PC-3 (cell line): ENCODE measurements around the gene DAP3. TPM values are rescaled to one million over a fixed set of nuclear protein-coding genes. Genes with fewer than 3 reads are reported as not detected.

ENCODE experiments used
- ATAC-seq: fragments of 200-7000 bp; cut with Tn5 transposase; 2 replicates; pipeline ENCODE4 v1.9.1; 2020; ENCODE audit warnings: mild to moderate bottlenecking, moderate library complexity
- BruUV-seq: library from RNA; stranded (reverse); fragments of 400-500 nt; replicated peaks from 2 replicates; lab custom pipeline; 2021; lab: Mats Ljungman, UMichigan
- CTCF ChIA-PET: fragments of 300-600 bp; sonication (Branson Sonifier 250); formaldehyde crosslinking; loops from one replicate; lab custom pipeline; 2022; ENCODE audit warnings: antibody characterized with exemption; lab: Charles Lee
- POLR2A ChIA-PET: fragments of 300-600 bp; sonication (Branson Sonifier 250); formaldehyde crosslinking; loops from one replicate; lab custom pipeline; 2022; ENCODE audit warnings: antibody characterized with exemption; ENCODE audit not compliant: unreplicated experiment; lab: Charles Lee
- DNase-seq: peaks from one replicate; pipeline ENCODE4 v3.0.0-alpha.2; 2015
- H2AFZ ChIP-seq: fragments of 300-600 bp; sonication (generic); 2 replicates; pipeline ENCODE4 v1.6.0; 2016; ENCODE audit warnings: antibody characterized with exemption, low read length
- H3F3A ChIP-seq: fragments of 300-600 bp; sonication (generic); one replicate; pipeline ENCODE4 v1.6.0; 2017; ENCODE audit warnings: antibody characterized with exemption, low read length, control low read depth, mild to moderate bottlenecking; ENCODE audit not compliant: unreplicated experiment
- H3K27ac ChIP-seq: fragments of 300-600 bp; sonication (generic); 2 replicates; pipeline ENCODE4 v1.5.1; 2016; ENCODE audit warnings: mild to moderate bottlenecking, low read length
- H3K27me3 ChIP-seq: fragments of 300-600 bp; sonication (generic); 2 replicates; pipeline ENCODE4 v1.6.1; 2016; ENCODE audit warnings: low read length, mixed read lengths
- H3K36me3 ChIP-seq: fragments of 300-600 bp; sonication (generic); 2 replicates; pipeline ENCODE4 v1.6.1; 2016; ENCODE audit warnings: low read depth, mixed run types, low read length, mixed read lengths
- H3K4me1 ChIP-seq: fragments of 300-600 bp; sonication (generic); 2 replicates; pipeline ENCODE4 v1.5.1; 2016; ENCODE audit warnings: low read length; ENCODE audit not compliant: insufficient read depth
- H3K4me2 ChIP-seq: fragments of 300-600 bp; sonication (generic); 2 replicates; pipeline ENCODE4 v1.6.0; 2016; ENCODE audit warnings: low read length
- H3K4me3 ChIP-seq: fragments of 300-600 bp; sonication (generic); 2 replicates; pipeline ENCODE4 v1.5.1; 2016; ENCODE audit warnings: mild to moderate bottlenecking, low read length, mixed read lengths
- H3K79me2 ChIP-seq: fragments of 300-600 bp; sonication (generic); 2 replicates; pipeline ENCODE4 v1.6.1; 2017; ENCODE audit warnings: low read length, mixed read lengths
- H3K9ac ChIP-seq: fragments of 300-600 bp; sonication (generic); 2 replicates; pipeline ENCODE4 v1.6.0; 2016; ENCODE audit warnings: mild to moderate bottlenecking, low read length
- H3K9me2 ChIP-seq: fragments of 300-600 bp; sonication (generic); replicated peaks from 2 replicates; pipeline ENCODE4 v1.6.1; 2016; ENCODE audit warnings: mixed run types, low read length, mixed read lengths
- H3K9me3 ChIP-seq: fragments of 300-600 bp; sonication (generic); 2 replicates; pipeline ENCODE4 v1.6.1; 2016; ENCODE audit warnings: low read length, mixed read lengths
- H4K20me1 ChIP-seq: fragments of 300-600 bp; sonication (generic); 2 replicates; pipeline ENCODE4 v1.6.1; 2016; ENCODE audit warnings: low read length, mixed read lengths
- CTCF ChIP-seq: fragments of 300-600 bp; sonication (generic); conservative IDR thresholded peaks from 2 replicates; pipeline ENCODE4 v1.5.1; 2017; ENCODE audit warnings: antibody characterized with exemption, low read depth, mild to moderate bottlenecking, low read length
- EZH2 ChIP-seq: fragments of 300-600 bp; sonication (generic); IDR thresholded peaks from one replicate; pipeline ENCODE4 v1.6.1; 2017; ENCODE audit warnings: antibody characterized with exemption, mild to moderate bottlenecking, low read length; ENCODE audit not compliant: unreplicated experiment
- EZH2phosphoT487 ChIP-seq: fragments of 300-600 bp; sonication (generic); IDR thresholded peaks from 2 replicates; pipeline ENCODE4 v1.6.1; 2018; ENCODE audit warnings: mild to moderate bottlenecking, antibody characterized with exemption, low read length, borderline replicate concordance
- intact Hi-C: fragments of 100-400 bp; cut with micrococcal nuclease; formaldehyde crosslinking; loops from 2 replicates; pipeline ENCODE4 v1.9.0; 2023
- total RNA-seq: library from RNA; depleted of rRNA; stranded (reverse); fragments of >200 nt; gene quantifications from 2 replicates; pipeline ENCODE4 v1.2.3, GENCODE V29; 2014

Gene DAP3
- total RNA-seq, 1 experiment from 2014 or later: 144 TPM

GRCh38 chr1:155688324-155689080 is 389 bp upstream of the DAP3 start, which contains the start of gene YY1AP1:
YY1AP1 (minus strand) TSS chr1:155688774; CDS start chr1:155680436, 8,338 bp downstream.
- ChIA-PET POLR2A (no interaction called here), CTCF (no interaction called here)
- no TSS peak for BruUV-seq
- no peaks in the 10 kb centered on the region for H3K9me2 ChIP-seq
- peaks cover 25% of the 10 kb centered on the region for H3K36me3 ChIP-seq
- H3K79me2 ChIP-seq: peaks cover 98% of the 10 kb centered on the region
- no peaks in the 10 kb centered on the region for H3K27me3 ChIP-seq
- H3K9ac ChIP-seq: peak within 1 kb of the TSS; percentile 99
- peak; percentile 91 for DNase-seq
- intact Hi-C loops: loop anchor here (2.0 kb wide), 1 partner anchor 40 kb away; no protein-coding TSS in a partner anchor
- TF ChIP-seq CTCF (no peak), EZH2 (no peak), EZH2phosphoT487 (no peak)
- H3K27ac ChIP-seq: peak within 1 kb of the TSS; percentile 90
- ATAC-seq: peak; percentile 79
- no peaks in the 10 kb centered on the region for H3F3A ChIP-seq
- peak within 1 kb of the TSS; percentile 100 for H2AFZ ChIP-seq
- peaks cover 13% of the 10 kb centered on the region for H3K4me1 ChIP-seq
- peaks cover 41% of the 10 kb centered on the region for H4K20me1 ChIP-seq
- H3K4me3 ChIP-seq: peak within 1 kb of the TSS; percentile 93
- no peaks in the 10 kb centered on the region for H3K9me3 ChIP-seq
- peak within 1 kb of the TSS; percentile 84 for H3K4me2 ChIP-seq

GRCh38 chr1:155691992-155692528 is 3.2 kb downstream of the DAP3 start:
- H3K4me1 ChIP-seq: peaks cover 14% of the 10 kb centered on the region
- peaks cover 48% of the 10 kb centered on the region for H3K36me3 ChIP-seq
- H3K9me2 ChIP-seq: no peaks in the 10 kb centered on the region
- H3K79me2 ChIP-seq: peaks cover 98% of the 10 kb centered on the region
- no peaks in the 10 kb centered on the region for H3K9me3 ChIP-seq
- peaks cover 41% of the 10 kb centered on the region for H4K20me1 ChIP-seq
- no peak overlapping the region for H3K27ac ChIP-seq
- no peaks in the 10 kb centered on the region for H3K27me3 ChIP-seq
- ChIA-PET POLR2A (no interaction called here), CTCF (no interaction called here)
- DNase-seq (no peak), ATAC-seq (no peak)
- no peak overlapping the region for H3K4me2 ChIP-seq
- TF ChIP-seq CTCF: no peak
- TF ChIP-seq EZH2phosphoT487: no peak
- TF ChIP-seq EZH2: no peak
- H2AFZ ChIP-seq: no peak overlapping the region
- no peak overlapping the region for H3K4me3 ChIP-seq
- H3K9ac ChIP-seq: no peak overlapping the region
- BruUV-seq: no TSS peak
- H3F3A ChIP-seq: no peaks in the 10 kb centered on the region
- intact Hi-C loops: no loop called here

- no peaks in the 10 kb centered on the region for H3K9me2 ChIP-seq
- H3K9me3 ChIP-seq: no peaks in the 10 kb centered on the region
- H3K27me3 ChIP-seq: no peaks in the 10 kb centered on the region
- no peak overlapping the region for H3K27ac ChIP-seq
- H3K4me1 ChIP-seq: peaks cover 18% of the 10 kb centered on the region
- peaks cover 100% of the 10 kb centered on the region for H3K79me2 ChIP-seq
- H3K9ac ChIP-seq: no peak overlapping the region
- ATAC-seq (no peak), DNase-seq (no peak)
- CTCF ChIA-PET: no interaction called here
- no peak for TF ChIP-seq EZH2
- no peak for TF ChIP-seq CTCF
- no peak for TF ChIP-seq EZH2phosphoT487
- POLR2A ChIA-PET: no interaction called here
- H3K4me3 ChIP-seq: no peak overlapping the region
- H4K20me1 ChIP-seq: peaks cover 48% of the 10 kb centered on the region
- no peak overlapping the region for H3K4me2 ChIP-seq
- no peaks in the 10 kb centered on the region for H3F3A ChIP-seq
- peaks cover 57% of the 10 kb centered on the region for H3K36me3 ChIP-seq
- intact Hi-C loops: no loop called here
- no TSS peak for BruUV-seq
- no peak overlapping the region for H2AFZ ChIP-seq
These were observed 5.3 kb downstream of the DAP3 start for GRCh38 chr1:155694167-155694566.
